ENCODE measurements around the gene IL32.

The IL32 gene

DNA sequence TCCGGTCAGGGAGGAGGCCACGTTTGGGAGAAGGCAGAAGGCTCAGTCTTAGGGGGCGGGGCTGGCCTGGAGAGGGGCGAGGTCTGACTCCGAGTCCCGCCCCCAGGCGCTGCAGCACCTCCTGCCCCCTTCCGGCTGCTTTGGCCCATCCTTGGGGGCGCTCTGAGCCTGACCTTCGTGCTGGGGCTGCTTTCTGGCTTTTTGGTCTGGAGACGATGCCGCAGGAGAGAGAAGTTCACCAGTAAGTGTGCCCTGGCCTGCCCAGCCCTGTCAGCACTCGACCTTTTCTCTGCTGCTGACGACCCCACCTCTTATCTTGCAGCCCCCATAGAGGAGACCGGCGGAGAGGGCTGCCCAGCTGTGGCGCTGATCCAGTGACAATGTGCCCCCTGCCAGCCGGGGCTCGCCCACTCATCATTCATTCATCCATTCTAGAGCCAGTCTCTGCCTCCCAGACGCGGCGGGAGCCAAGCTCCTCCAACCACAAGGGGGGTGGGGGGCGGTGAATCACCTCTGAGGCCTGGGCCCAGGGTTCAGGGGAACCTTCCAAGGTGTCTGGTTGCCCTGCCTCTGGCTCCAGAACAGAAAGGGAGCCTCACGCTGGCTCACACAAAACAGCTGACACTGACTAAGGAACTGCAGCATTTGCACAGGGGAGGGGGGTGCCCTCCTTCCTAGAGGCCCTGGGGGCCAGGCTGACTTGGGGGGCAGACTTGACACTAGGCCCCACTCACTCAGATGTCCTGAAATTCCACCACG, 43.8 kb upstream of the IL32 start (continued):
- TF ChIP-seq, protein P1, sequence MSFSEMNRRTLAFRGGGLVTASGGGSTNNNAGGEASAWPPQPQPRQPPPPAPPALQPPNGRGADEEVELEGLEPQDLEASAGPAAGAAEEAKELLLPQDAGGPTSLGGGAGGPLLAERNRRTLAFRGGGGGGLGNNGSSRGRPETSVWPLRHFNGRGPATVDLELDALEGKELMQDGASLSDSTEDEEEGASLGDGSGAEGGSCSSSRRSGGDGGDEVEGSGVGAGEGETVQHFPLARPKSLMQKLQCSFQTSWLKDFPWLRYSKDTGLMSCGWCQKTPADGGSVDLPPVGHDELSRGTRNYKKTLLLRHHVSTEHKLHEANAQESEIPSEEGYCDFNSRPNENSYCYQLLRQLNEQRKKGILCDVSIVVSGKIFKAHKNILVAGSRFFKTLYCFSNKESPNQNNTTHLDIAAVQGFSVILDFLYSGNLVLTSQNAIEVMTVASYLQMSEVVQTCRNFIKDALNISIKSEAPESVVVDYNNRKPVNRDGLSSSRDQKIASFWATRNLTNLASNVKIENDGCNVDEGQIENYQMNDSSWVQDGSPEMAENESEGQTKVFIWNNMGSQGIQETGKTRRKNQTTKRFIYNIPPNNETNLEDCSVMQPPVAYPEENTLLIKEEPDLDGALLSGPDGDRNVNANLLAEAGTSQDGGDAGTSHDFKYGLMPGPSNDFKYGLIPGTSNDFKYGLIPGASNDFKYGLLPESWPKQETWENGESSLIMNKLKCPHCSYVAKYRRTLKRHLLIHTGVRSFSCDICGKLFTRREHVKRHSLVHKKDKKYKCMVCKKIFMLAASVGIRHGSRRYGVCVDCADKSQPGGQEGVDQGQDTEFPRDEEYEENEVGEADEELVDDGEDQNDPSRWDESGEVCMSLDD (tag by site-specific recombination; IDR thresholded peaks at IDR 0.05), result peak; percentile 69; the same call in 1 of the 2 replicates
- TF ChIP-seq GLIS2 (tag by site-specific recombination; IDR thresholded peaks at IDR 0.05) (peak; percentile 77), IKZF3 (tag by site-specific recombination; IDR thresholded peaks at IDR 0.05) (peak; percentile 14; the same call in 1 of the 2 replicates), ZNF610 (tag by site-specific recombination; IDR thresholded peaks at IDR 0.05; ENCODE audit: borderline replicate concordance) (0 out of 2 replicates have a peak, but pooled peaks have one; percentile 19), KLF10 (tag by site-specific recombination; IDR thresholded peaks at IDR 0.05) (0 out of 2 replicates have a peak, but pooled peaks have one; percentile 10), ZNF600 (tag by site-specific recombination; IDR thresholded peaks at IDR 0.05) (peak; percentile 95), ZNF335 (tag by site-specific recombination; conservative IDR thresholded peaks at IDR 0.05) (0 out of 2 replicates have a peak, but pooled peaks have one; percentile 8), GLIS1 (tag by site-specific recombination; IDR thresholded peaks at IDR 0.05) (peak; percentile 98), ZNF391 (tag by site-specific recombination; IDR thresholded peaks at IDR 0.05; ENCODE audit: borderline replicate concordance, low read depth) (no peak), ZEB2 (tag by site-specific recombination; IDR thresholded peaks at IDR 0.05) (peak; percentile 45), MEIS1 (CRISPR knock-in tag; IDR thresholded peaks at IDR 0.05; ENCODE audit: borderline replicate concordance) (no peak), KLF8 (tag by site-specific recombination; IDR thresholded peaks at IDR 0.05) (peak; percentile 7; the same call in 1 of the 2 replicates), SP7 (tag by site-specific recombination; IDR thresholded peaks at IDR 0.05) (peak; percentile 87), ZFHX2 (tag by site-specific recombination; conservative IDR thresholded peaks at IDR 0.05) (peak; percentile 85), HIC1 (tag by site-specific recombination; IDR thresholded peaks at IDR 0.05) (peak; percentile 91), ZNF777 (tag by site-specific recombination; IDR thresholded peaks at IDR 0.05; ENCODE audit: borderline replicate concordance) (no peak), ZFP69B (tag by site-specific recombination; IDR thresholded peaks at IDR 0.05) (peak; percentile 69; the same call in 1 of the 2 replicates), ZNF394 (tag by site-specific recombination; IDR thresholded peaks at IDR 0.05; ENCODE audit: borderline replicate concordance) (peak; percentile 22; the same call in 1 of the 2 replicates), ZBTB48 (tag by site-specific recombination; IDR thresholded peaks at IDR 0.05) (peak; percentile 88), ZNF10 (tag by site-specific recombination; IDR thresholded peaks at IDR 0.05) (0 out of 2 replicates have a peak, but pooled peaks have one; percentile 14), ZBTB11 (tag by site-specific recombination; conservative IDR thresholded peaks at IDR 0.05; ENCODE audit: low read depth) (peak; percentile 67), ZSCAN4 (tag by site-specific recombination; IDR thresholded peaks at IDR 0.05) (no peak), ZNF449 (tag by site-specific recombination; IDR thresholded peaks at IDR 0.05) (no peak), ZNF311 (tag by site-specific recombination; IDR thresholded peaks at IDR 0.05; ENCODE audit: borderline replicate concordance) (no peak)
- TF ChIP-seq, protein P2, sequence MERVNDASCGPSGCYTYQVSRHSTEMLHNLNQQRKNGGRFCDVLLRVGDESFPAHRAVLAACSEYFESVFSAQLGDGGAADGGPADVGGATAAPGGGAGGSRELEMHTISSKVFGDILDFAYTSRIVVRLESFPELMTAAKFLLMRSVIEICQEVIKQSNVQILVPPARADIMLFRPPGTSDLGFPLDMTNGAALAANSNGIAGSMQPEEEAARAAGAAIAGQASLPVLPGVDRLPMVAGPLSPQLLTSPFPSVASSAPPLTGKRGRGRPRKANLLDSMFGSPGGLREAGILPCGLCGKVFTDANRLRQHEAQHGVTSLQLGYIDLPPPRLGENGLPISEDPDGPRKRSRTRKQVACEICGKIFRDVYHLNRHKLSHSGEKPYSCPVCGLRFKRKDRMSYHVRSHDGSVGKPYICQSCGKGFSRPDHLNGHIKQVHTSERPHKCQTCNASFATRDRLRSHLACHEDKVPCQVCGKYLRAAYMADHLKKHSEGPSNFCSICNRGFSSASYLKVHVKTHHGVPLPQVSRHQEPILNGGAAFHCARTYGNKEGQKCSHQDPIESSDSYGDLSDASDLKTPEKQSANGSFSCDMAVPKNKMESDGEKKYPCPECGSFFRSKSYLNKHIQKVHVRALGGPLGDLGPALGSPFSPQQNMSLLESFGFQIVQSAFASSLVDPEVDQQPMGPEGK (tag by site-specific recombination; IDR thresholded peaks at IDR 0.05), result peak; percentile 73

Data from HEK293 (cell line).